H1 (cell line): ENCODE measurements around the gene UBE2D2. TPM values are rescaled to one million over a fixed set of nuclear protein-coding genes. Genes with fewer than 3 reads are reported as not detected.

Experiments
- CTCF ChIA-PET: fragments of 300-600 bp; sonication (Branson Sonifier 250); formaldehyde crosslinking; loops from one replicate; lab custom pipeline; 2021; ENCODE audit not compliant: partially characterized antibody; lab: Charles Lee
- POLR2A ChIA-PET: fragments of 300-600 bp; sonication (Branson Sonifier 250); formaldehyde crosslinking; loops from one replicate; lab custom pipeline; 2021; ENCODE audit warnings: inconsistent platforms; ENCODE audit not compliant: partially characterized antibody; lab: Charles Lee
- DNase-seq, 2 experiments: peaks; one replicate each; pipeline versions ENCODE4 v3.0.0 to v3.0.0-alpha.2; 2010 to 2022; ENCODE audit warnings: low spot score in 2 of 2, low read depth in 1 of 2, mixed read lengths in 1 of 2
- FAIRE-seq: peaks from 2 replicates; lab custom pipeline; 2011; peaks lifted over from hg19 to GRCh38; lab: Jason Lieb, UNC
- H2AFZ ChIP-seq: 2 replicates; pipeline ENCODE4 v1.8.1; 2012; ENCODE audit warnings: low read length, inconsistent platforms
- H2AK5ac ChIP-seq: 2 replicates; pipeline ENCODE4 v1.6.1; 2013; ENCODE audit warnings: low read depth, low read length
- H2BK120ac ChIP-seq: replicated peaks from 2 replicates; pipeline ENCODE3; 2013; ENCODE audit warnings: low read depth, low read length, inconsistent platforms
- H2BK12ac ChIP-seq: 2 replicates; pipeline ENCODE4 v1.6.1; 2013; ENCODE audit warnings: low read depth, low read length
- H2BK15ac ChIP-seq: 2 replicates; pipeline ENCODE4 v1.6.1; 2013; ENCODE audit warnings: low read length
- H2BK20ac ChIP-seq: 2 replicates; pipeline ENCODE4 v1.6.1; 2013; ENCODE audit warnings: low read length
- H2BK5ac ChIP-seq: 2 replicates; pipeline ENCODE4 v1.6.1; 2013; ENCODE audit warnings: low read depth, low read length
- H3K14ac ChIP-seq: 2 replicates; pipeline ENCODE4 v1.6.1; 2013; ENCODE audit warnings: inconsistent platforms; ENCODE audit not compliant: insufficient read length
- H3K18ac ChIP-seq: 2 replicates; pipeline ENCODE4 v1.6.1; 2013; ENCODE audit warnings: low read length; ENCODE audit errors: extremely low read depth
- H3K23ac ChIP-seq: 2 replicates; pipeline ENCODE4 v1.6.1; 2013; ENCODE audit warnings: inconsistent platforms; ENCODE audit not compliant: insufficient read length
- H3K23me2 ChIP-seq: 2 replicates; pipeline ENCODE4 v1.6.1; 2013; ENCODE audit warnings: low read depth, low read length
- H3K27ac ChIP-seq: 2 replicates; pipeline ENCODE4 v1.6.1; 2011; ENCODE audit warnings: low read depth, low read length, inconsistent platforms
- H3K27me3 ChIP-seq, 4 experiments: replicated peaks in 1 of 4; 1 replicate in 1 of 4; 2 replicates in 3 of 4; pipeline versions ENCODE4 v1.6.1 to v1.8.1; 2011 to 2013; ENCODE audit warnings: low read length in 3 of 4, mild to moderate bottlenecking in 3 of 4, inconsistent platforms in 2 of 4, mixed read lengths in 2 of 4, moderate library complexity in 1 of 4; ENCODE audit not compliant: control insufficient read depth in 3 of 4, insufficient read depth in 3 of 4; ENCODE audit errors: extremely low read depth in 1 of 4
- H3K36me3 ChIP-seq, 4 experiments: 2 replicates each; pipeline versions ENCODE4 v1.6.1 to v1.8.1; 2011 to 2013; ENCODE audit warnings: mild to moderate bottlenecking in 4 of 4, low read length in 3 of 4, moderate library complexity in 2 of 4, control low read depth in 1 of 4, inconsistent platforms in 1 of 4; ENCODE audit not compliant: insufficient read depth in 4 of 4, control insufficient read depth in 2 of 4
- H3K4ac ChIP-seq: replicated peaks from 2 replicates; pipeline ENCODE3; 2013; ENCODE audit warnings: low read length, low read depth, mixed read lengths, inconsistent platforms; ENCODE audit not compliant: insufficient read length
- H3K4me1 ChIP-seq, 4 experiments: replicated peaks in 1 of 4; 1 replicate in 1 of 4; 2 replicates in 3 of 4; pipeline versions ENCODE4 v1.6.1 to v1.8.1; 2011 to 2013; ENCODE audit warnings: low read length in 3 of 4, inconsistent platforms in 2 of 4, mixed read lengths in 1 of 4; ENCODE audit not compliant: insufficient read depth in 4 of 4, control insufficient read depth in 3 of 4
- H3K4me2 ChIP-seq, 2 experiments: 2 replicates each; pipeline versions ENCODE4 v1.6.1 to v1.8.1; 2011 to 2013; ENCODE audit warnings: low read depth in 2 of 2, low read length in 2 of 2, control low read depth in 1 of 2, inconsistent platforms in 1 of 2, mild to moderate bottlenecking in 1 of 2; ENCODE audit not compliant: insufficient read depth in 1 of 2
- H3K4me3 ChIP-seq, 4 experiments: fragments of 200-600, 300-600 bp in 1 of 4; sonication (generic), shearing (Covaris generic), sonication (Bioruptor Twin) in 1 of 4; 2 replicates each; pipeline versions ENCODE4 v1.5.1 to v1.8.1; 2011 to 2016; ENCODE audit warnings: low read length in 4 of 4, low read depth in 3 of 4, control low read depth in 2 of 4, inconsistent platforms in 2 of 4, mild to moderate bottlenecking in 2 of 4, mixed read lengths in 1 of 4, moderate library complexity in 1 of 4; ENCODE audit not compliant: insufficient read depth in 2 of 4; ENCODE audit errors: extremely low read depth in 1 of 4
- H3K56ac ChIP-seq: replicated peaks from 2 replicates; pipeline ENCODE3; 2013; ENCODE audit warnings: low read depth, mild to moderate bottlenecking, mixed read lengths, low read length, inconsistent platforms; ENCODE audit not compliant: insufficient read length
- H3K79me1 ChIP-seq: 2 replicates; pipeline ENCODE4 v1.6.1; 2013; ENCODE audit warnings: low read depth, low read length, control low read depth
- H3K79me2 ChIP-seq, 2 experiments: 2 replicates each; pipeline versions ENCODE4 v1.6.1 to v1.8.1; 2012 to 2013; ENCODE audit warnings: low read length in 2 of 2, mild to moderate bottlenecking in 2 of 2, inconsistent platforms in 1 of 2; ENCODE audit not compliant: insufficient read depth in 2 of 2, control insufficient read depth in 1 of 2
- H3K9ac ChIP-seq, 4 experiments: replicated peaks in 1 of 4; 1 replicate in 1 of 4; 2 replicates in 3 of 4; pipeline versions ENCODE4 v1.6.1 to v1.8.1; 2011 to 2013; ENCODE audit warnings: low read depth in 3 of 4, low read length in 3 of 4, control low read depth in 2 of 4, mild to moderate bottlenecking in 2 of 4, moderate library complexity in 2 of 4, inconsistent platforms in 1 of 4; ENCODE audit errors: extremely low read depth in 1 of 4
- H3K9me3 ChIP-seq, 2 experiments: 2 replicates each; pipeline versions ENCODE4 v1.6.1 to v1.8.1; 2012 to 2013; ENCODE audit warnings: mild to moderate bottlenecking in 2 of 2, moderate library complexity in 2 of 2, control low read depth in 1 of 2, inconsistent platforms in 1 of 2, low read depth in 1 of 2, low read length in 1 of 2, mixed read lengths in 1 of 2; ENCODE audit not compliant: insufficient read depth in 2 of 2
- H4K20me1 ChIP-seq, 2 experiments: replicated peaks in 1 of 2; 2 replicates each; pipeline versions ENCODE3 to v1.8.1; 2011 to 2013; ENCODE audit warnings: inconsistent platforms in 2 of 2, low read length in 2 of 2, mild to moderate bottlenecking in 1 of 2; ENCODE audit not compliant: insufficient read depth in 2 of 2, control insufficient read depth in 1 of 2
- H4K5ac ChIP-seq: 2 replicates; pipeline ENCODE4 v1.6.1; 2013; ENCODE audit warnings: low read length, low read depth, mixed read lengths, inconsistent platforms; ENCODE audit not compliant: insufficient read length
- H4K8ac ChIP-seq: 2 replicates; pipeline ENCODE4 v1.8.0; 2013; ENCODE audit warnings: mild to moderate bottlenecking, moderate library complexity, low read length, inconsistent platforms; ENCODE audit not compliant: insufficient read depth; ENCODE audit errors: extremely low read depth
- H4K91ac ChIP-seq: replicated peaks from 2 replicates; pipeline ENCODE3; 2013; ENCODE audit warnings: low read length, mixed read lengths, inconsistent platforms; ENCODE audit not compliant: insufficient read length
- KDM1A ChIP-seq: fragments of 200-600, 300-600 bp; sonication (generic); IDR thresholded peaks from 2 replicates; pipeline ENCODE4 v1.7.1; 2016; ENCODE audit warnings: mild to moderate bottlenecking, low read length, borderline replicate concordance
- RBBP5 ChIP-seq: IDR thresholded peaks from 2 replicates; pipeline ENCODE4 v1.7.1; 2012; ENCODE audit warnings: low read depth, mild to moderate bottlenecking, inconsistent platforms, low read length, moderate library complexity, borderline replicate concordance
- RNF2 ChIP-seq: fragments of 200-900, 300-1000 bp; sonication (generic); IDR thresholded peaks from 2 replicates; pipeline ENCODE4 v1.7.1; 2016; ENCODE audit warnings: borderline replicate concordance, low read depth, mild to moderate bottlenecking, antibody characterized with exemption, low read length; ENCODE audit not compliant: poor library complexity, severe bottlenecking; ENCODE audit errors: missing control alignments
- WGBS, 2 experiments: shearing (Covaris generic) in 1 of 2; methylation state at CpG; one replicate each; pipeline versions ENCODE4 v1.1.6 to v1.1.7; 2013 to 2015; ENCODE audit warnings: low lambda C conversion rate in 2 of 2, mixed read lengths in 2 of 2, inconsistent platforms in 1 of 2, low coverage in 1 of 2, missing lambda C conversion rate in 1 of 2; ENCODE audit not compliant: insufficient replicate concordance in 2 of 2, insufficient coverage in 1 of 2, insufficient read length in 1 of 2; ENCODE audit errors: extremely low coverage in 1 of 2, missing lambda C conversion rate in 1 of 2; 5-methylcytosine and 5-hydroxymethylcytosine counted together
- polyA plus RNA-seq, 7 experiments: library from polyadenylated mRNA; depleted of rRNA in 3 of 7; stranded (reverse) in 5 of 7; unstranded in 2 of 7; fragments of >200 nt in 5 of 7; fragments of 200-250 nt in 2 of 7; gene quantifications; 1 replicate in 5 of 7; 2 replicates in 1 of 7; 4 replicates in 1 of 7; pipeline versions ENCODE4 v1.2.1 to v1.2.3, GENCODE V29; 2011 to 2013; ENCODE audit warnings: missing spikeins in 2 of 7, mixed read lengths in 2 of 7
- total RNA-seq: library from RNA; stranded (reverse); fragmentation: NEBNext Ultra II Directional; extraction: Animal tissue kit (Norgen Biotek cat#: 25700); gene quantifications from 2 replicates; pipeline ENCODE4 v1.2.1, GENCODE V29; 2021

The UBE2D2 gene
- total and polyA plus RNA-seq, 2 of the 8 experiments (the other 6 are each of a cell fraction or from before 2014, with no cell fraction given): 66.9 to 203 TPM

GRCh38 chr5:139619861-139620260 lies 58.7 kb downstream of the UBE2D2 start:
- H3K56ac ChIP-seq: no peak overlapping the region
- CTCF ChIA-PET: interaction anchor here (1.6 kb wide), 1 partner anchor 14 kb away, joined by 5 read pairs; no protein-coding TSS in a partner anchor
- no peak for FAIRE-seq
- DNase-seq: no peak
- H4K20me1 ChIP-seq: no peaks in the 10 kb centered on the region
- no peak overlapping the region for H3K4ac ChIP-seq
- H3K9ac ChIP-seq: no peak overlapping the region
- H3K18ac ChIP-seq: no peak overlapping the region
- no peak overlapping the region for H2BK5ac ChIP-seq
- H2BK120ac ChIP-seq: no peak overlapping the region
- no peak overlapping the region for H4K5ac ChIP-seq
- H3K9me3 ChIP-seq: no peaks in the 10 kb centered on the region
- H2BK20ac ChIP-seq: no peak overlapping the region
- H2AK5ac ChIP-seq: no peak overlapping the region
- H3K79me1 ChIP-seq: no peaks in the 10 kb centered on the region
- H4K8ac ChIP-seq: no peak overlapping the region; the same call in 1 of the 2 replicates
- H3K4me1 ChIP-seq: no peaks in the 10 kb centered on the region
- 89% methylated on average over 5 of the region's 5 CpGs; no CpG with 5 or more reads in 1 of the 2 experiments for WGBS, 2 experiments
- H3K4me3 ChIP-seq: no peak overlapping the region
- H3K23ac ChIP-seq: no peak overlapping the region
- H2AFZ ChIP-seq: no peak overlapping the region
- no peak overlapping the region for H3K27ac ChIP-seq
- H3K36me3 ChIP-seq: peaks cover 0 to 42% (median 27%) of the 10 kb centered on the region in 4 experiments; a peak in 7 of 8 replicates
- no peaks in the 10 kb centered on the region for H3K27me3 ChIP-seq
- POLR2A ChIA-PET: interaction anchor here (0.6 to 1.5 kb wide), 3 partner anchors 9 to 56 kb away, joined by 3 to 5 read pairs (median 3); no protein-coding TSS in a partner anchor
- H4K91ac ChIP-seq: no peak overlapping the region
- H3K79me2 ChIP-seq: no peaks in the 10 kb centered on the region
- no peak overlapping the region for H2BK12ac ChIP-seq
- no peaks in the 10 kb centered on the region for H3K23me2 ChIP-seq
- H3K14ac ChIP-seq: no peak overlapping the region
- H3K4me2 ChIP-seq: no peak overlapping the region
- H2BK15ac ChIP-seq: no peak overlapping the region
- no peak for TF ChIP-seq RBBP5
- no peak for TF ChIP-seq KDM1A
- TF ChIP-seq RNF2: no peak
